Neutrophil (primary cell): ENCODE data around the gene DOK4.

Experiments used
- H3K27ac ChIP-seq: fragments of 200-600 bp; sonication (generic); 2 replicates; pipeline ENCODE4 v1.5.1; 2016; ENCODE audit warnings: mild to moderate bottlenecking, moderate library complexity
- H3K27me3 ChIP-seq: fragments of 200-600 bp; sonication (generic); 2 replicates; pipeline ENCODE4 v1.6.0; 2016; ENCODE audit warnings: mild to moderate bottlenecking
- H3K36me3 ChIP-seq: fragments of 200-600 bp; sonication (generic); 2 replicates; pipeline ENCODE4 v1.5.1; 2017
- H3K4me1 ChIP-seq, 2 experiments: fragments of 200-600 bp in 1 of 2; sonication (generic) in 1 of 2; 1 replicate in 1 of 2; 2 replicates in 1 of 2; pipeline versions ENCODE4 v1.5.1 to v1.6.1; 2013 to 2016; ENCODE audit warnings: low read depth in 1 of 2, low read length in 1 of 2, mild to moderate bottlenecking in 1 of 2, moderate library complexity in 1 of 2; ENCODE audit not compliant: control insufficient read depth in 1 of 2, insufficient read depth in 1 of 2
- H3K4me3 ChIP-seq, 2 experiments: fragments of 200-600 bp in 1 of 2; sonication (generic) in 1 of 2; 1 replicate in 1 of 2; 2 replicates in 1 of 2; pipeline ENCODE4 v1.5.1; 2013 to 2016; ENCODE audit warnings: low read depth in 1 of 2, low read length in 1 of 2, mild to moderate bottlenecking in 1 of 2, moderate library complexity in 1 of 2
- H3K9me3 ChIP-seq: fragments of 200-600 bp; sonication (generic); 2 replicates; pipeline ENCODE4 v1.5.1; 2016
- TF ChIP-seq, protein P1 (sequence below): fragments of 200-600 bp; sonication (generic); IDR thresholded peaks from 2 replicates; pipeline ENCODE4 v1.5.1; 2016; ENCODE audit warnings: antibody characterized with exemption

DOK4 gene

DNA sequence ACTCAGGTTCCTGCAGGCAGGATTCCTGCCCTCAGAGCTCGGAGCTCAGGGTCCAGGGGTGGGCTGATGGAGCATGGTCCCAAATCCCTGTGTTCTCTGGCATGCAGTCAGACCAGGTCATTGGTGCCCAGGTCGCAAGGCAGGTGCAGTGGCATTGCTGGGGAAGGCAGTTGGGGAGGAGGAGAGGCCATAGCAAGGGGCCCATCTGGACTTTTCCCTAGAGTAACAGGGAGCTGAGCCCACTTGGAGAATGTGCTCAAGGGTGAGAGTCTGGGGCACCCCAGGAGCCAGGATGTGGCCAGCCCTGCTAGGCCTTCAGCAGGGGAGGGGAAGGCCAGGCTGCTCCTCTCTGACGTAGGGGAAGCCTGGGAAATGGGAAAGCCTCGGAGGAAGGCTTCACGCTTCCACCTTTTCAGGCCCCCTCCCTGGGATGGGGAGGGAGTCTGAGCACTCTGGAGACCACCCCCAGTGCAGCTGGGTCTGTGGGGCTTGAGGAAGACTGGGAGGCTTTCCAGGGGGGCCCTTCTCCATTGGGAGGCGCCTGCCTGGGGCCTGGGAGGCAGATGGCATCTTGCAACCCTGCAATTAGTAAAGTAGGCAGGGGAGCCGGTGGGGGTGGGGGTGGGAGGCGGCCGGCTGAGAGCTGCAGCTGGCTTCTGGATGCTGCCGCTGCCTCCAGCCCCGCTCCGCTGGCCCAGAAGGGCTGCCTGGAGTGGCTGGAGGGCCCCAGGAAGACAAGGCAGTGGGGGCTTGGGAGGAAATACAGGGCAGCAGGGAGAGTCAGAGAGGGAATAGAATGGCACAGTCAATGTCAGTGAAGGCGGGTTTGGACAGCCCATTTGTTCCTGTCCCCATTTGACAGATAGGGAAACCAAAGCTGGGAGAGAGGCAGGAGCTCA, 21.1 kb upstream of the DOK4 start:
- Histone ChIP-seq H3K36me3 (no peaks in the 10 kb centered on the region), H3K4me1 (no peaks in the 10 kb centered on the region), H3K9me3 (no peaks in the 10 kb centered on the region), H3K27ac (no peak overlapping the region), H3K4me3 (no peak overlapping the region), H3K27me3 (no peaks in the 10 kb centered on the region)
- TF ChIP-seq, protein P1, sequence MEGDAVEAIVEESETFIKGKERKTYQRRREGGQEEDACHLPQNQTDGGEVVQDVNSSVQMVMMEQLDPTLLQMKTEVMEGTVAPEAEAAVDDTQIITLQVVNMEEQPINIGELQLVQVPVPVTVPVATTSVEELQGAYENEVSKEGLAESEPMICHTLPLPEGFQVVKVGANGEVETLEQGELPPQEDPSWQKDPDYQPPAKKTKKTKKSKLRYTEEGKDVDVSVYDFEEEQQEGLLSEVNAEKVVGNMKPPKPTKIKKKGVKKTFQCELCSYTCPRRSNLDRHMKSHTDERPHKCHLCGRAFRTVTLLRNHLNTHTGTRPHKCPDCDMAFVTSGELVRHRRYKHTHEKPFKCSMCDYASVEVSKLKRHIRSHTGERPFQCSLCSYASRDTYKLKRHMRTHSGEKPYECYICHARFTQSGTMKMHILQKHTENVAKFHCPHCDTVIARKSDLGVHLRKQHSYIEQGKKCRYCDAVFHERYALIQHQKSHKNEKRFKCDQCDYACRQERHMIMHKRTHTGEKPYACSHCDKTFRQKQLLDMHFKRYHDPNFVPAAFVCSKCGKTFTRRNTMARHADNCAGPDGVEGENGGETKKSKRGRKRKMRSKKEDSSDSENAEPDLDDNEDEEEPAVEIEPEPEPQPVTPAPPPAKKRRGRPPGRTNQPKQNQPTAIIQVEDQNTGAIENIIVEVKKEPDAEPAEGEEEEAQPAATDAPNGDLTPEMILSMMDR, result no peak

DNA sequence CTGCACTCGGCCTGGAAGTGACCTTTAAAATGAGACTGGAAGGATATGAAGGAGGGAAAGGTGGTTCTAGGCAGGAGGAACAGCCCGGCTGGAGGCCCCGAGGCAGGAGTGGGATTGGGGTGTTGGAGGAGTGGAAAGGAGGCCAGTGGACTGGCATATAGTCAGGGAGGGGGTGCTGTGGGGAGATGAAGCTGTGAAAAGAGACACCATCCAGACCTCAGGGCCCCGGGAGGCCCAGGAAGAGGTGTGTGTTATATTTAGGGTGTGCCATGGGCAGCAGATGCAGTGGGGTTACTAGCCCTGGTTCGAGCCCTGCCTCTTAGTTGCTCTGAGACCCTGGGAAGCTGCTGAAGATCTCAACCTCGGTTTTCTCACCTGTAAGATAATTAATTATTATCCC, 18.9 kb upstream of the DOK4 start:
- Histone ChIP-seq H3K36me3 (no peaks in the 10 kb centered on the region), H3K4me3 (no peak overlapping the region), H3K4me1 (no peaks in the 10 kb centered on the region), H3K9me3 (no peaks in the 10 kb centered on the region), H3K27ac (no peak overlapping the region), H3K27me3 (no peaks in the 10 kb centered on the region)
- TF ChIP-seq, protein P1, result no peak

DNA sequence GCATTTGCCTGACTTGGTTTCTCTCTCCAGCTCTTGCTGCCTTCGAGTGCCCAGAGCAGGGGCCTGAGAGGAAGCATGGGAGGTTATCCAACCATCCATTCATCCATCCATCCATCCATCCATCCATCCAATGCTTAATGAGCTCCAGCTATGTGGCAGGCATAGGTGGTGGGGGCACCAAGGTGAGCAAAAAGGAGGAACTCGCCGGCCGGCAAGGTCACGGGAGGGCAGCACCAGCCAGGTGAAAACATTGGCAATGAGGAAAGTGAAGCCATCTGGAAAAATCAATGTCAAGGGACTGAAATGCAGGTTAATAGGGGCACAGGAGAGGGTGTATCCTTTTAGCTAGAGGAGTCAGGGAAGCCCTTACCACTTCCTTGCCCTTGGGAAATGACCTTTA, 18.2 kb upstream of the DOK4 start:
- TF ChIP-seq, protein P1, result no peak
- H3K27me3 ChIP-seq, result no peaks in the 10 kb centered on the region

DNA sequence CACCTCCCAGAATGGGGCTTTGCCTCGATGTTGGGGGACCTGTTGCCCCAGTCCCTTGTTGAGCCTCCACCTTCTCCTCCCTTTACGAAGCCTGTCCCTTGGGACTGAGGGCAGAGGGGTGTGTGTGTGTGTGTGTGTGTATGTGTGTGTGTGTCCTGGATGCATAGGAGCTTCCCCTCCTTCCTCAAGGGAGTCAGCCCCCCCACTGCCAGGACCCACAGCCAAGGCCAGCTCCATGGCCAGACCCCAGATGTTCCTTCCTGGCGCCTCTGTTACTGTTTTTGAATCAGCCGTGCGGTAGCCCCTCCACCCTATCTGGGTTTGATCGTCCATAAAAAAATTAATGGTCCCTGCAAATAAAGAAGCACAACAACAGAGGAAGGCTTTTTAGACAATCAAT, 17.7 kb upstream of the DOK4 start:
- Histone ChIP-seq H3K27me3 (no peaks in the 10 kb centered on the region), H3K4me1 (no peaks in the 10 kb centered on the region), H3K9me3 (no peaks in the 10 kb centered on the region), H3K36me3 (no peaks in the 10 kb centered on the region), H3K27ac (no peak overlapping the region), H3K4me3 (no peak overlapping the region)
- TF ChIP-seq, protein P1, result no peak

More for the DNA sequence above, 18.2 kb upstream of the DOK4 start:
- no peak overlapping the region for H3K27ac ChIP-seq
- H3K9me3 ChIP-seq, result no peaks in the 10 kb centered on the region
- H3K4me3 ChIP-seq, result no peak overlapping the region
- H3K36me3 ChIP-seq, result no peaks in the 10 kb centered on the region
- no peaks in the 10 kb centered on the region for H3K4me1 ChIP-seq

DNA sequence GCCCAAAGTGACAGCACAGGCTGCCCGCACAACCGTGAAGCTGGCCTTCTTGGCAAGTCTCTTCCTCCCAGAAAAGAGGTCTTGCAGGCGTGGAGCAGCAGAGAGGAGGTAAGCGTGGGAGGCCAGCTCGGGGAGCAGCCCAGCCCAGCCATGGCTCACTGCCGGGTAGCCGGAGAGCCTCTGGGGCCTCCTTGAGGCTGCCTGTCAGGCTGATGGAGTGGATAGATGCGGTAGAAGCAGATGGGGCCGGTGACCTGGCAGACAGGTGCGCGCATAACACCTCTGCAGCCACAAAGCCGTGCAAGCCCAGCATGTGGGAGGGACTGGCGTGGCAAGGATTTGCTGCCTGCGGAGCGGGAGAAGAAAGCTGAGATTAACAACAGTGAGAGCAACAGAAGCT, 17.1 kb upstream of the DOK4 start:
- Histone ChIP-seq H3K27ac (no peak overlapping the region), H3K4me1 (no peaks in the 10 kb centered on the region), H3K27me3 (no peaks in the 10 kb centered on the region), H3K36me3 (no peaks in the 10 kb centered on the region), H3K9me3 (no peaks in the 10 kb centered on the region), H3K4me3 (no peak overlapping the region)
- TF ChIP-seq, protein P1, result no peak
